Measurements from ENCODE around the gene MED10.
A peak's percentile ranks its signal among the peaks of the same experiment; 100 is the strongest.

The MED10 gene

GRCh38 chr5:6398570-6399230, 20.4 kb upstream of the MED10 start:
- DNase-seq, result no peak

GRCh38 chr5:6397536-6398269, 19.4 kb upstream of the MED10 start:
- DNase-seq, result no peak

- DNase-seq, result no peak
Observed at GRCh38 chr5:6396836-6397535, 18.6 kb upstream of the MED10 start.

DNA sequence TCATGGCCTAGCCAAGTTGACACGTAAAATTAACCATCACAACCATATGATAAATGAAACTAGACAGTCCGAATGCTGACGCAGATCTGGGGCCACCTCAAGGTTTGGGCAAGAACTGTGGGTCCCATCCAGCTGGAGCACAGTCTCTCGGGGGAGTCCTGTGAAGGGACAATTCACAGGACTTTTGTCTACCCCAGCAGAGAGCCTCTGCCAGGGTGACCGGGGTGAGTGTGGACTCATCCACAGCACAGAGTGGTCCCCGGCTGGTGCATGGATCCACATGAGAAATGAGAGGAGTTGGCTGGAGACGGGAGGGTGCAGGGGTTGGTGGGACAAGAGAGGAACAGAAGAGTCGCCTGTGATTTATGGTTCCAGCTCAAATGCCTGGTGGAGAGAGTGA, 17.7 kb upstream of the MED10 start:
- no peak for DNase-seq

DNA sequence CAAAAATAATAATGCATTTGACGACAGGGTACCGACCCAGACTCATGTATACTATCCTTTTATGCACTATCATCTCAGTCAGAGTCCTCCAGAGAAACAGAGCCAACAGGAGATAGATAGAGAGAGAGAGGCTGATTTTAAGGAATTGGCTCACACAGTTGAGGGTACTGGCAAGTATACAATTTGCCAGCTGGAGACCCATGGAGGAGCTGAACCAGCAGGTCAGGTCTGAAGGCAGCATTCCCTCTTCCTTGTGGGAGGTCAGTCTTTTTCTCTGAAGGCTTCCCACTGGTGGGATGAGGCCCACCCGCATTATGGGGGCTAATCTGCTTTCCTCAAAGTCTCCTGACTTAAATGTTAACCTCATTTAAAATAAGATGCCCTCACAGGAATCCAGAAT, 17.3 kb upstream of the MED10 start:
- no peak for DNase-seq

DNA sequence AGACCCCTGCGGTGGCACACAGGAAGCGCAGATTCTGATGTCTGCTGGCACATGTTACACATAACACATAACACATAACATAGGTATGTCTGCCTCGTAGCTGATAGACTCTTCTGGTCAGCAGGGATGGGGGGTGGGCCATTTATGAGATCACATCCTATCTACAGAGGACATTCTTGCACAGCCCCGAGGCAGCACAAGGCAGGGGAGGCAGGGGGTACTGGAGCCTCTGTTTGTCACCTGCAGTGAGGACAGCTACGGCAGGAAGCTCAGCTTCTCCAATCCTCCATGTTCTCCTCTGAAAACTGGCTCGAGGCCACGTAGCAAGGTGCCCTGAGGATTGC, 16.7 kb upstream of the MED10 start:
- DNase-seq, result no peak

- no peak for DNase-seq
Observed at GRCh38 chr5:6394429-6395101, 16.2 kb upstream of the MED10 start.

DNA sequence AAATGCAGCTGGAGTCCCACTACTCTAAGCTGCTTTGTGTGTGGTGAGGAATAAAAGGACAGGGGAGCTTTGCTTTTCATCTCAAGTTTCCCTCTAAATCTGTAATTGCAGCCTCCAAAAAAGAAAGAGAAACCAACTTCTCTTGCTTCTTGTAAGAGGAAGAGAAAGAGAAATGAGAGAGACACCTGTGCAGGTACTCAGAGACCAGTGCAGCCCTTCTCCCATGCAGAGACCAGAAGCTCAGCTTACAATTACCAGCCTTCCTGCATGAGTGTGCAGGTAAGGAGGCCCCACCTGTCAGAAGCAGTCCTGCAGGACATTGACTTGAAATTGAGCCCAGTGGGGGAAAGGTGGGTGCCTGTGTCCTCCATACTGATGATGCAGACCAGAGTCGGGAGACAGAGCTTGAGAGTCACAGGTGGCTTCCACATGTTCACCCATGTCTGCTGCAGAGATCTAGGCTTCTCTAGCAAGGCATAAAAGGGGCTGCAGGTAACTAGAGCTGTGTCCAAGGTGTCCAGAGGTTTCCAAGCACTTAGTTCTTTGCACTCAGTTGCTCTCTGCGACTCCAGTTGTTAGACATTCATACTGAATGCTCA, 15.3 kb upstream of the MED10 start:
- no peak for DNase-seq

GRCh38 chr5:6392561-6392960, 14.2 kb upstream of the MED10 start:
- DNase-seq, result no peak

DNA sequence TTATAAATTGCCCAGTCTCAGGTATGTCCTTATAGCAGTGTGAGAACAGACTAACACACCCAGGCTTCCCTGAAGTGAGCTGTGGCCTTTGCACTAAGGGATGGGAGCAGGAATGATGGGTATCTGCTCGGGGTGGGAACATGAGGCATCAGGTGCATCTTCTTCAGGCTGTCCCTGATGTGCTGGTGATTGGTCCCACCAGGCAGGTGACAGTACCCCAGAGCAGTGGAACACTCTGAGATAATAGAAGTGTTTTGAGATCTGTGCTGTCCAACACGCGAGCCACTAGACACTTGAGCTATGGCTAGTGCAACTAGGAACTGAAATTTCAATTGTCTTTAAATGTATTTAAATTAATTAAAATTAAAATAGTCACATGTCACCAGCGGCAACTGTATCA, 12.8 kb upstream of the MED10 start:
- no peak for DNase-seq

- no peak for DNase-seq
Observed at GRCh38 chr5:6389946-6390530, 11.7 kb upstream of the MED10 start.

DNA sequence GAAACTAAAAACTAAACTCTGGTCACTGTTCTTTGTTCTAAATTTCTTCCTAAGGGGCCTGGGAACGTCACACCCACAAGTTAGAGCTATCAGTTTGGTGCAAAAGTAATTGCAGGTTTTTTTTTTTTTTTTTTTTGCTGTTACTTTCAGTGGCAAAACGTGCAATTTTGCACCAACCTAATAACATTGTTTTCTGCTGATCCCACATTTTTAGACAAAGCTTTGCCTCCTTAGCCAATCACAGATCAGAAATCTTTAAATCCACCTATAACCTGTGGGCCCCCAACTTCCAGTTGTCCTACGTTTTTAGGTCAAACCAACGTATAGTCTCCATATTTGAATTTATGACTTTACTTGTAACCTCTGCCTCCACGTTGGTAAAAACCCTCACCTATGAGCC, 11.1 kb upstream of the MED10 start:
- DNase-seq, result no peak

DNA sequence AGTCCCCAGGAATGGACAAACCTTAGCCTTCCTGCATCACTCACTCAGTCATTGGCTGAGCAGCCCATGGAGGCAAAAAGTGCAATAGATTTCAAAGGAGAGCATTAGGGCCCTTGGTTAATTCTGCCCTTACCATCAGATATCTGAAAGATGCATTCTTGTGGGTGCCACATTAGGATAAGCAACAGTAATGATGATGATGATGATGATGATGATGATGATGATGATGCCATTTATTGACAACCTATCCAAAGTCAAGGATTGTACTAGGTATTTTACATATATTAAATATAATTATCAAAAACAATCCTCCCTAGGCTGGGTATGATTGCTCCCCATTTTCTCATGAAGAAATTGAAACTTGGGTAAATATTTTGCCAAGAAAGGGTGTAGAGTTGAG, 9.6 kb upstream of the MED10 start:
- no peak for DNase-seq

GRCh38 chr5:6386271-6386670, 7.9 kb upstream of the MED10 start:
- DNase-seq, result no peak

- no peak for DNase-seq
Observed at GRCh38 chr5:6384856-6385255, 6.5 kb upstream of the MED10 start.

DNA sequence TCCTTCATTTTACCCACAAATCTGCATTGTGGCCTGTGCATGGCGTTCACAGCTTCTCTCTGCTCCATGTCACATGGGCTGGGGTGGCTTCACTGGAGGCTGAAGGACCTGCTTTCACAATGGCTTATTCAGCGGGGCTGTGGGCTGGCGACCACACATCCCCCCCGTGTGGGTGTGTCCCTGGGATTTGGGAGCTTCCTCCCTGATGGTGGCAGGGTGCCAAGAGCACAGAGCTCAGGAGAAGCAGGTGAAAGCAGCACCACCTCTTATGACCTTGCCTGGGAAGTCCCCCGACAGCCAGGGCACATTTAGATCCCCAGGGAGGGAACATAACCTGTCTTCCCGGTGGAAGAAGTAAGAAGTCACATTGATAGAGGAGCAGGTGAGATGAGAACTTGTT, 5.0 kb upstream of the MED10 start:
- DNase-seq, result no peak

DNA sequence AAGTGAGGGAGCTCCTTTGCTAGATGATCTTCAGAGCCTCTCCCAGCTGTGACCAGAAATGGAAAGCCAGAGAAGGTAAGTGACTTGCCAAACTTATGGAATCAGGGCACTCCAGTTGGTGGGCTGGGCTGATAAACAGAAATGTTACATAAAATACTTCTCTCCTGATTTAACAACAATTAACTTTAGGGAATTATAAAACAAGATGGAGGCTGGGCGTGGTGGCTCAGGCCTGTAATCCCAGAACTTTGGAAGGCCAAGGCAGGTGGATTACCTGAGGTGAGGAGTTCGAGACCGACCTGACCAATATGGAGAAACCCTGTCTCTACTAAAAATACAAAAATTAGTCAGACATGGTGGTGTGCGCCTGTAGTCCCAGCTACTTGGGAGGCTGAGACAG, 899 bp upstream of the MED10 start:
- no peak for DNase-seq

DNA sequence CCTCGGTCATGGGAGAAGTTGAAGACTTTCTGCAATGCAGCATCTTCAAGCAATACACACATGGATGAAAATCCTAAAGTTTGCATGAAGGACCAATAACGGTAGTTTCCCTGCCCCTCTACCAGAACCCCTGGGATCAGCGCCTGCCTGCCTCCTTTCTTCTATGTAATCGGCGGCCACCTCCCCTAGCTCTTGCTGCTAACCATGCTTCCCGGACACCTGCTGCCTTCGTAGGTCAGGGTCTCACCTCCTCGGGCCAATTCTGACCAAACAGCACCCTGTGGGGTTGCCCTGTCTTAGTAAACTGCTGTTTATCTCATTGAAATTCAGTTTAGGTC, 388 bp upstream of the MED10 start:
- DNase-seq, result no peak

GRCh38 chr5:6377582-6377904, 804 bp downstream of the MED10 start:
- DNase-seq, result peak; percentile 27

DNA sequence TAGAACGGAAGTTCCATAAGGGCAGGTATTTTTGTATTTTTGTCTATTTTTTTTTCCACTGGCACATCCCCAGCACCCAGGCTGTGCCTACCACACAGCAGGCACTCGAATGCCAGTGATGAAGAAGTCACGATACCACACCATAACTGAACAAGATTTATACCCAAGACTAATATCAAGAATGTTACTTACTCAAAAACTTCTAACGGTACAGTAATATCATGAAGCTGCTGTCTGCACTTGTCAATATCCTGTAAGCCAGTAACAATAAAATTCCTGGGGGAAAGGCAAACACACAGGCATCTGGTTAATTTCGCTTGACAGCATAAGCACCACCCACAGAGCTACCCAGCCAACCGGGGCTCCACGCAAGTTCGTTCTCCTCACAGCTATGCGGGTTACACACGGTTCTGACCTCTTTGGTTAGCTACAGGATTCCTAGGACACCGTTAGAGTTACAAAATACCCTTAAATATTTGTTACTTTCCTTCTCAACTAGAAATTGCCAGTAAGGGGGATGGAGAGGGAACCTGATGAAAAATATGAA, 1.3 kb downstream of the MED10 start:
- peak; percentile 29 for DNase-seq

- peak; percentile 13 for DNase-seq
Observed at GRCh38 chr5:6373081-6373846, 5.1 kb downstream of the MED10 start.

Data from stimulated activated CD8-positive, alpha-beta memory T cell treated with anti-CD3 and anti-CD28 coated beads, Interleukin-4, amount 100 ng/mL, for 48 hours (primary cell).